OCI-LY3 (cell line): Measurements from ENCODE around the gene HILPDA.

Source experiments
- CTCF ChIP-seq: fragments of 200-600, 300-600 bp; sonication (generic); IDR thresholded peaks from 2 replicates; pipeline ENCODE4 v1.5.1; 2014; ENCODE audit warnings: antibody characterized with exemption, low read length, low read depth
- EZH2phosphoT487 ChIP-seq: fragments of 200-600 bp; shearing (Covaris generic); IDR thresholded peaks from 2 replicates; pipeline ENCODE4 v1.6.1; 2018; ENCODE audit warnings: antibody characterized with exemption, mixed run types, low read depth

- TF ChIP-seq CTCF = no peak
- no peak for TF ChIP-seq EZH2phosphoT487
These were observed 38.6 kb upstream of the HILPDA start for GRCh38 chr7:128417071-128417470.
